Fibroblast of lung (primary cell): ENCODE measurements around the gene C2orf49.

Source experiments
- EZH2 ChIP-seq: IDR thresholded peaks from 2 replicates; pipeline ENCODE4 v1.5.1; 2012; ENCODE audit warnings: low read length, control low read depth, mild to moderate bottlenecking; ENCODE audit errors: missing control alignments
- TF ChIP-seq, protein P1 (sequence below), 2 donors: IDR thresholded peaks in 1 of 2; conservative IDR thresholded peaks in 1 of 2; 1 replicate in 1 of 2; 2 replicates in 1 of 2; pipeline ENCODE4 v1.5.1; 2011 to 2012; ENCODE audit warnings: low read length in 2 of 2, control low read depth in 1 of 2, inconsistent platforms in 1 of 2, low read depth in 1 of 2, mild to moderate bottlenecking in 1 of 2

DNA sequence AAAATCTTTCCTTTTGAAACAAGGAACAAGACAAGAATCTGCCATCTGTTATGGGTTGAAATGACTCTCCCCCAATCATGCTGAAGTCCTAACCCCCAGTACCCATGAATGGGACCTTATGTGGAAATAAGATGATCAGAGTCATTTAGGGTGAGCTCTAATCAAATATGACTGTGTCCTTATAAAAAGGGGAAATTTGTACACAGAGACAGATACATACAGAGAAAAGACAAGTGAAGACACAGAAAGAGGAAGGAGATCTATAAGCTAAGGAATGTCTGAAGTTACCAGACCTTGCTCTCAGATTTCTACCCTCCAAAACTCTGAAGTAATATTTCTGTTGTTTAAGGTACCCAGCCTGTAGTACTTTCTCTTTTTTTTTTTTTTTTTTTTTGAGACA lies 23.5 kb upstream of the C2orf49 start:
- TF ChIP-seq, protein P1, sequence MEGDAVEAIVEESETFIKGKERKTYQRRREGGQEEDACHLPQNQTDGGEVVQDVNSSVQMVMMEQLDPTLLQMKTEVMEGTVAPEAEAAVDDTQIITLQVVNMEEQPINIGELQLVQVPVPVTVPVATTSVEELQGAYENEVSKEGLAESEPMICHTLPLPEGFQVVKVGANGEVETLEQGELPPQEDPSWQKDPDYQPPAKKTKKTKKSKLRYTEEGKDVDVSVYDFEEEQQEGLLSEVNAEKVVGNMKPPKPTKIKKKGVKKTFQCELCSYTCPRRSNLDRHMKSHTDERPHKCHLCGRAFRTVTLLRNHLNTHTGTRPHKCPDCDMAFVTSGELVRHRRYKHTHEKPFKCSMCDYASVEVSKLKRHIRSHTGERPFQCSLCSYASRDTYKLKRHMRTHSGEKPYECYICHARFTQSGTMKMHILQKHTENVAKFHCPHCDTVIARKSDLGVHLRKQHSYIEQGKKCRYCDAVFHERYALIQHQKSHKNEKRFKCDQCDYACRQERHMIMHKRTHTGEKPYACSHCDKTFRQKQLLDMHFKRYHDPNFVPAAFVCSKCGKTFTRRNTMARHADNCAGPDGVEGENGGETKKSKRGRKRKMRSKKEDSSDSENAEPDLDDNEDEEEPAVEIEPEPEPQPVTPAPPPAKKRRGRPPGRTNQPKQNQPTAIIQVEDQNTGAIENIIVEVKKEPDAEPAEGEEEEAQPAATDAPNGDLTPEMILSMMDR (conservative IDR thresholded peaks at IDR 0.05 in 1 of 2, IDR thresholded peaks at IDR 0.05 in 1 of 2; ENCODE audit: low read depth in 1 of 2, low read length in 2 of 2) = no peak
- TF ChIP-seq EZH2 = no peak
